Amniotic stem cell (primary cell): ENCODE measurements around the gene PWWP2B.
"Not testable (repeated sequence)": the region's sequence is repeated elsewhere in the genome, so short reads cannot be mapped to it uniquely, and the experiment has no call there.

Experiments
- DNase-seq: peaks from one replicate; lab custom pipeline; 2025; lab: John Stamatoyannopoulos, UW

The PWWP2B gene

GRCh38 chr10:132363921-132364593 lies 32.9 kb upstream of the PWWP2B start:
- no peak for DNase-seq

GRCh38 chr10:132364594-132364970 lies 32.4 kb upstream of the PWWP2B start:
- DNase-seq: no peak

GRCh38 chr10:132365102-132365501 lies 31.9 kb upstream of the PWWP2B start:
- DNase-seq: no peak

GRCh38 chr10:132366006-132366405 lies 31.0 kb upstream of the PWWP2B start:
- DNase-seq: no peak

GRCh38 chr10:132366499-132366898 lies 30.5 kb upstream of the PWWP2B start:
- no peak for DNase-seq

GRCh38 chr10:132368391-132368790 lies 28.6 kb upstream of the PWWP2B start:
- no peak for DNase-seq

GRCh38 chr10:132368881-132369635 lies 27.9 kb upstream of the PWWP2B start:
- DNase-seq: no peak

- DNase-seq: no peak
These were observed 27.3 kb upstream of the PWWP2B start for GRCh38 chr10:132369636-132370185.

GRCh38 chr10:132370426-132371340 lies 26.3 kb upstream of the PWWP2B start:
- DNase-seq: no peak

- no peak for DNase-seq
These were observed 25.3 kb upstream of the PWWP2B start for GRCh38 chr10:132371641-132372081.

- no peak for DNase-seq
These were observed 24.4 kb upstream of the PWWP2B start for GRCh38 chr10:132372516-132373095.

GRCh38 chr10:132373241-132373955 lies 23.6 kb upstream of the PWWP2B start:
- DNase-seq: no peak

GRCh38 chr10:132374176-132374575 lies 22.8 kb upstream of the PWWP2B start:
- no peak for DNase-seq

GRCh38 chr10:132374612-132375011 lies 22.4 kb upstream of the PWWP2B start:
- no peak for DNase-seq

GRCh38 chr10:132375116-132375794 lies 21.7 kb upstream of the PWWP2B start:
- no peak for DNase-seq

GRCh38 chr10:132375795-132376297 lies 21.2 kb upstream of the PWWP2B start:
- DNase-seq: no peak

GRCh38 chr10:132376394-132376851 lies 20.6 kb upstream of the PWWP2B start:
- no peak for DNase-seq

GRCh38 chr10:132377326-132377725 lies 19.7 kb upstream of the PWWP2B start:
- DNase-seq: no peak

- DNase-seq: not testable (repeated sequence)
These were observed 18.0 kb upstream of the PWWP2B start for GRCh38 chr10:132379026-132379425.

- not testable (repeated sequence) for DNase-seq
These were observed 16.0 kb upstream of the PWWP2B start for GRCh38 chr10:132380986-132381385.
